GM19035 (cell line): ENCODE results near the gene IL31.

ENCODE experiments used
- ATAC-seq: cut with Tn5 transposase; IDR thresholded peaks from one replicate; pipeline ENCODE4 v1.9.1; 2021; ENCODE audit not compliant: unreplicated experiment

The IL31 gene

GRCh38 chr12:122159882-122160281, 14.1 kb downstream of the IL31 start:
- ATAC-seq: no peak

- no peak for ATAC-seq
Observed at GRCh38 chr12:122158700-122159285, 15.2 kb downstream of the IL31 start.

DNA sequence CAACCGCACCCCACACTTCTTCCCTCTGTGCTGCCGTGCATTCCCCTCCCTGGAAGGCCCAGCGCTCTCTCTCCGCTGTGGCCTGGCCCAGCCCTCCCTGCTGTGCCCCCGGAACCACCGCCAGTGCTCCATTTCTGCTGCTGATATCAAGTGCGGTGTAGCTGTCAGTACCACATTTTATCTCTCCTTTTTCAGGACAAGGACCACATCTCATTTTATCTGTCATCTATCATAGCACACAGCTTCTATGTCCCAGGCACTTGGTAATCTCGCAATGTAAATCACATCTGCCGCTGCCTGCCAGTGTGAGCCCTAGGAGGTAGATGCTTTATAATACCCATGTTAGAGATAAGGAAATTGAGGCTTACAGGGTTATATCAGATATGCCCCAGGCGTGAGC, 18.3 kb downstream of the IL31 start:
- no peak for ATAC-seq

DNA sequence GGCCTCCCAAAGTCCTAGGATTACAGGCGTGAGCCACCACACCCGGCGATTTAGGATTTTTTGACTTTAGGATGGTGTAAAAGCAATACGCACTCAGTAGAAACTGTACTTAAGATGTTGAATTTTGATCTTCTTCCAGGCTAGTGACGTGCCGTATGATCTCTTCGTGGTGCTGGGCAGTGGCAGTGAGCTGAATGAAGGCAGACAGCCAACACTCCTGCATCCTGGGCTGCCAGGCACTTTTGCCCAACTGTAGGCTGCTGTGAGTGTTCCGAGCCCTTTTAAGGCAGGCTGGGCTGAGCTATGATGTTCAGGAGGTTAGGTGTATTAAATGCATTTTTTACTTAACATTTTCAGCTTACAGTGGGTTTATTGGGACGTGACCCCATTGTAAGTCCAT, 21.3 kb downstream of the IL31 start:
- ATAC-seq: no peak

DNA sequence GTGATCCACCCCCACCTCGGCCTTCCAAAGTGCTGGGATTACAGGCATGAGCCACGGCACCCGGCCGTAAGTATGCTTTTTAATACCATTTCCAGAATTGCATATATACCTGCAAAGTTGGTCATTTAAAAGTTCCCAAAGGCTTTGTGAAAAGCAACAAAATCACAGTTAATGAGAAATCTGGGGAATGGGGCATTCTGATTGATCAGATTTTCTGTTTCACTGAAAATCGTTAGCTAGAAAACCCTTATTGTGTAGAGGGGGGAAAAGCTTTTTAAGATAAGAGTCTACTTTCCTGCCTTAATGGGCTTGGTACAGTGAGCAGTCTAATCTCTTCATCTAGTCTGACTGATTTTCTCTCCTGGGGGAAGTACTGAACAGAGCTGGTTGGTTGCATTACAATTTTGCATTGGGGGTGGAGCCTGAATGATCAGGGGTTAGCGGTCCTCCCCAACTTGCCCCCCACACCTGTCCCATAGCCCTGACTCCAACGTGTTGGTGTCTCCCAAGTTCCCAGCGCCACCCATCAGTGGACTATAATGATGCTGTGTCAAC, 23.8 kb downstream of the IL31 start:
- ATAC-seq: no peak

GRCh38 chr12:122148657-122149056, 25.4 kb downstream of the IL31 start:
- no peak for ATAC-seq

DNA sequence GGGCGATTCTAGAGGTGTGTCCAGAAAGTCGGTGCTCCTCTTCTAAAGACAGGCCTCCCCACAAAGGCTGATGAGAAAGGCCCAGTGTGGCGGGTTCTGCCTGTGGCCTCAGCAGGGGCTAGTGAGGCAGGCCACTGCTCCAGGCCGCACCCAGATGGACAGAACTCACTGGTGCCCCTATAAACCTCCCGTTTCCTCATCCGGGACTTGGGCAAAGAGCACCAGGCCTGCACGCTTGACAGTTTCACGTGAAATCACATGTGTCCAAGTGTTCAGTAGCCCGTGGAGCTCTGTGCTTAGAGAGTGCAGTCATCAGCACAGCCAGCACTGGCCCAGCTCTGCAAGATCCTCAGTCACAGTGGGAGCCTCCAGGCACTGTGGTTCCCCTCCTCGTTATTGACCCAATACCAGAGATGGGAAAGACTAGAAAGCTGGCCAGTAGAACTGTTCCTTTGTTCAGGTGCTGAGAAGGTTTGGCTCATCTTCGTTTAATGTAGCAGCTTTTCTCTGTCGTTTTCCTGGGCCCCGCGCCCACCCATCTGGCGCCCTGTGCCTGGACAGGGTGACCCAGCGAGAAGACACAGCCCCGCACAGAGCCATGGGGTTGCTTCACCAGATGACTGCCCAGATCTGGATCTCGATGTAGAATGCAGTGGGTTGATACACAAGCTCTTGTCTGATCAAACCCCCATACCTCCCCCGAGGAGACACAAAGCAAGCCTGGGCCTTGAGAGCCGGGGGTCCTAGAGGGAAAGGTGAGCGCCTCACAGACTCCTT, 26.3 kb downstream of the IL31 start:
- ATAC-seq: no peak

- no peak for ATAC-seq
Observed at GRCh38 chr12:122145505-122146330, 28.3 kb downstream of the IL31 start.

DNA sequence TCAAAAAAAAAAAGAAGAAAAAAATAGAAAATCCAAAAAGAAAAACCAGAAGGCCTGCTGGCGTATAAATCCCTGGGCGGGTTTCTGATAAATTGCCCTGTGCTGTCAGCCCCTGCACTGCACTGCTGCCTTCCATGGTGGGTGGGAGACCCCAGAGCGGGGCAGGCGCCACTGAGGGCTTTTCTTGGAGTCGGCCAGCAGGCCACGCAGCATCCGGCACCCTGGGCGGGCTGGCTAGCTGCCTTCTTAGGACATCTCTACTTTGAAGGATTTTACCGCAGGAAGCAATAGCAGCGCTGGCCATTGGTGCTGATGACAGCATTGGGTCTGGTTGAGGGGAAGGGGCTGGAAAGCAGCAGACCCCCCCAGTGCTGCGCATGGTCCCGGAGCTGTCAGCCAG, 29.1 kb downstream of the IL31 start:
- ATAC-seq: no peak

DNA sequence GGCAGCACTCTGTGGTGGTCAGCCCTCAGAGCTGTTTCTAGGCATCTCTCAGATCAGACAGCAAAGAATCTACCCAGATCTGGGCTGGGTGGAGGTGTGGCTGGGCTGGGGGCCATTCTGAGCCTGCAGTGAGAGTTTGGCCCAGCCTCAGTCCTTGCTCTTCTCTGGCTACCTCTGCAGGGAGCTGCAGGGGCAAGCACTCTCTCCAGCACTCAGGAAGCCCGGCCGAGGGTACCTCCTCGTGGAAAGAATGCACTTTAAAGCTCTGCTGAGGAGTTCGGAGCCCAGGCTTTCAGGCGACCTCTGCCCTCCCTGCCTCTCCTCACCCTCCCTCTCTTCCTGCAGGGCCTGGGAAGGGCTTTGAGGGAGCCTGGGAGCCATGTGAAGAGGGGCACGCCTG, 31.2 kb downstream of the IL31 start:
- ATAC-seq: no peak

DNA sequence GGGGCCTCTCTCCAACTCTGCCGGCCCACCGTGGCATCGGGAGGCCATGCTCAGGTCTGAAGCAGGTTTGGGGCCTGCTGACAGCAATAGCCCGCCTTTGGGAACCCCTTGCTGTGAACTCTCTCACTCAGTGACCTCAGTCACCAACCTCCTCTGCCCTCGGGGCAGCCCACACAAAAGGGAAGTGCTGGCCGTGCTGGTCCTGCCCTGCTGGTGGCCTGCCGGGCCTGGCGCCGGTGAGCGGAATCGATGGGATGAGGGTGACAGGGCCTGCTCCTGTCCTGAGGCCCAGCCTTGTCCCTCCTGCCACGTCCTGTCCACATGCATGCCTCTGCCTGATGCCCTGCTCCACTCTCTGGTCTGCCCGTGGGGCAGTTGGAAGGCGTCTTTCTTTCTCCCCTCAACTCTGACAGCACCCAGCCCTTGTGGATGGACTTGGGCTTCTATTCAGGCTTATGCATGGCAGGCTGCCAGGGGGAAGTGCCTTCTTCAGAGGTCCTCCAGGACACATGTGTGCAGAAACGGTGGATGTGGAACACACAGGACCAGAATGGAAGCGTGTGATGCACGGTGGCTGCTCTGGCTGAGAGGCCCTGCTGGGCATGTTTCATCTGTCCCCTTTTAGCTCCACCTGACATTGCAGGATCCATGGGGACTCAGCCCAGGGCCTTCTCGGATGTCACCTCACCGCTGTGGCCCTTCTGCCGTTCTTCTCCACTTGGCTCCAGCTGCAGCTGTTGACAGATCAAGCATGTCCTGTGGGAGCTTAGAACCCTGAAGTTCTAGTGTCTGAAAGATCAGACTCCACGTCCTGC, 31.9 kb downstream of the IL31 start:
- ATAC-seq: no peak

DNA sequence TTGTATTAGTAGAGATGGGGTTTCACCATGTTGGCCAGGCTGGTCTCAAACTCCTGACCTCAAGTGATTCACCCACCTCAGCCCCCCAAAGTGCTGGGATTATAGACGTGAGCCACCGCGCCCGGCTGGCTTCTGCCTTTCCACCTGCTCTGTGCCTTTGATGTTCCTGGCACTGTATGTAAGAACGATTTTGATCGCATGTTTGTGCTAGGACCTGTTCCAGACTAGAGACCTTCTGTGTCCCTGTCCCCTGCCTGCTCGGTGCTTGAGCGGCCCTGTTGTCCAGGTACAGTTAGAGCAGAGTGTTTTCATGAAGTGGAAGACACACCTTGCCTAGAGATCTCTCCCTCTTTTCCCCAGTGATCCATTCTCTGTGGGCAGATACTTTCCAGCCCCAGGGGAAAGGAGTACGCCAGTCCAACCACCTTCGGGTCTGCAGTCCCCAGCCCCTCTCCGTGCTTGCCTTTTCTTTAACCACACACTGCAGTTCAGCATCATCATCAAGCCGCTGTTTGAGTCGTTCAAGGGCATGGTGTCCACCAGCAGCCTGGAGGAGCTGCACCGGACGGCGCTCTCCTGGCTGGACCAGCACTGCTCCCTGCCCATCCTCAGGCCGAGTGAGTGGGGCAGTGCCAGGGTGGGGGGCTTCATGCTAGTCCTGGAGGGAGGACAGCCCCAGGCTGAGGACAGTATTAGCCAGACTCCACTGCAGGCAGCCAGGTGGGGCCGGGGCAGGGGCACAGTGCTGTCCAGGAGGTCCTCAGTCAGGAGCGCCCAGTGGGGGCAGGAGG, 33.4 kb downstream of the IL31 start:
- no peak for ATAC-seq

DNA sequence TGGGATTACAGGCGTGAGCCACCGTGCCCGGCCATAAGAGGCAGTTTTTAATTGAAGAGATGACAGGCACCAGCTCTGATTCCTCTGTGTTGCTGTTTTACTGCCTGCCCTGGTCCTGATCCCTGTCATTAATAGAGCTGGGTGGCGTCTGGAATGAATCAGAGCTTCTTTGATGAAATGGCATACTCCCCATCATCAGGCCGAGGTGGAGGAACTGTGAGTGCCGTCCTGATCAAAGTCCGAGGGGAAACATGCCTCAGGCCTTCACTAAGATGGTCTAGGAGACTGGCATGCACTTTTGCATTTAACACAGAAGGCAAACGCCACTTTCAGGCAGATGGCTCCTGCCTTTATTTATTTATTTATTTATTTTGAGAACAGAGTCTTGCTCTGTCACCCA, 34.1 kb downstream of the IL31 start:
- no peak for ATAC-seq

DNA sequence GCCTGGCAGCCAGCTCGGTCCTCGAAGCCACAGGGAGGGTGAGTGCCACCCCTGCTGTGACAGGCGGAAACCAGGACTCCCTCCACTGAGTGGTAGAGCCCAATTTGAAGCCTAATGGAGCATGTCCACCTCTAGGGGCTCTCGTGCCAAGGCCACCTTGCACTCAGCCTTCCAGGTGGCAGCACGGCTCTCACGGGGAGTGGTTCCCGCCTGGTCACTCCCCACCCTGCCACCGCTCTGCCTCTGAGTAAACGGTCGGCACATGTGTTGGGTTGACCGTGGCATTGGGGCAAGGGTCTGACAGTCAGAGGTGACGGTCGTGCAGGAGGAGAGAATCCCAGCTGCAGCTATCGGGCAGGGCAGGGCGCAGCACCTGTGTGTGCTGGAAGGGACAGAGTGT, 34.8 kb downstream of the IL31 start:
- ATAC-seq: no peak

- no peak for ATAC-seq
Observed at GRCh38 chr12:122138616-122139015, 35.4 kb downstream of the IL31 start.

DNA sequence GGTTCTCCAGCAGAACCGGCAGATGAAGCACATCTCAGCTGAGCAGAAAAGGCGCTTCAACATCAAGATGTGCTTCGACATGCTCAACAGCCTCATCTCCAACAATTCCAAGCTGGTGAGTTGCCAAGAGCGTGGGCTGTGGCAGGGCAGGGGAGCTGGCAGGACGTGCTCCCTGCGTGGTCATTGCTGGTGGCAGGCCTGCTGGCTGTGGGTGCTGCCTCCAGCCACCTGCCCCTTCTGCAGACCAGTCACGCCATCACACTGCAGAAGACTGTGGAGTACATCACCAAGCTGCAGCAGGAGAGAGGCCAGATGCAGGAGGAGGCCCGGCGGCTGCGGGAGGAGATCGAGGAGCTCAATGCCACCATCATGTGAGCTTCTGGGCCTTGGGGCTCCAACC, 35.8 kb downstream of the IL31 start:
- ATAC-seq: no peak

- no peak for ATAC-seq
Observed at GRCh38 chr12:122137681-122138080, 36.3 kb downstream of the IL31 start.

DNA sequence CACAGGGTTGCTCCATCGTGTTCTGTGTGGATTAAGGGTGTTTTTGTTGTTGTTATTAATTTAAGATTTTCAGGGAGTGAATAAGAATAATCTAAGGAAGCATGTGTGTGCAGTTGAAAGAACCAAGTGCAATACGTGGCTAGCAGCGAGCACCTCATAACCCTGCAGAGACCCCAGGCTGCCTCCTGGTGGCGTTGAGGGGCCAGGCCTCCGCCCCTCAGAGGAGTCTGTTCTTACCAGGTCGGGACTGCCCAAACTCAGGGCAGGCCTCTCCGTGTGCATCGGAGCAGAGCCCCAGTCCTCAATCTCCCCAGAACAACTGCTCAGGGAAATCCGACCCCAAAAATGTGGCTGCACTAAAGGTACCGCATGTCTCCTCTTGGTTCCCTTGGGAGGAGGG, 36.8 kb downstream of the IL31 start:
- no peak for ATAC-seq

- ATAC-seq: no peak
Observed at GRCh38 chr12:122135437-122136031, 38.5 kb downstream of the IL31 start.
